HepG2 (cell line): ENCODE data around the gene SNX15. TPM values are rescaled to one million over a fixed set of nuclear protein-coding genes. Genes with fewer than 3 reads are reported as not detected.

ENCODE experiments used
- ATAC-seq: fragments of 200-7000 bp; cut with Tn5 transposase; 3 replicates; pipeline ENCODE4 v1.9.1; 2020; ENCODE audit warnings: mild to moderate bottlenecking, moderate library complexity
- BruUV-seq: library from RNA; stranded (reverse); fragments of 400-500 nt; replicated peaks from 2 replicates; lab custom pipeline; 2021; lab: Mats Ljungman, UMichigan
- CTCF ChIA-PET: fragments of 300-600 bp; formaldehyde crosslinking; extraction: SDS; loops from one replicate; lab custom pipeline; 2021; ENCODE audit warnings: low total read pairs, inconsistent platforms, low intra/inter-chr PET ratio; lab: Yijun Ruan, JAX
- POLR2A ChIA-PET: fragments of 350-600 bp; sonication (Branson Sonifier 250); formaldehyde crosslinking; loops from one replicate; lab custom pipeline; 2020; ENCODE audit warnings: antibody characterized with exemption, inconsistent platforms; lab: Yijun Ruan, JAX
- DNase-seq: peaks from one replicate; pipeline ENCODE4 v3.0.0-alpha.2; 2015; ENCODE audit warnings: low spot score
- FAIRE-seq: peaks from 3 replicates; lab custom pipeline; 2011; peaks lifted over from hg19 to GRCh38; lab: Jason Lieb, UNC
- H2AFZ ChIP-seq: one replicate; pipeline ENCODE4 v1.6.1; 2011; ENCODE audit warnings: low read length, inconsistent platforms
- H3K27ac ChIP-seq: fragments of 300-600 bp; 3 replicates; pipeline ENCODE4 v1.8.0; 2011; ENCODE audit warnings: mixed run types, mild to moderate bottlenecking, mixed read lengths, low read length, inconsistent platforms; ENCODE audit not compliant: insufficient read depth; ENCODE audit errors: extremely low read length
- H3K27me3 ChIP-seq, 2 experiments: fragments of 200-600 bp in 1 of 2; 2 replicates in 1 of 2; 3 replicates in 1 of 2; pipeline versions ENCODE4 v1.6.0 to v1.8.0; 2011; ENCODE audit warnings: low read length in 2 of 2, mild to moderate bottlenecking in 2 of 2, moderate library complexity in 2 of 2, inconsistent platforms in 1 of 2; ENCODE audit not compliant: insufficient read depth in 2 of 2, control insufficient read depth in 1 of 2
- H3K36me3 ChIP-seq, 2 experiments: fragments of 200-600 bp in 1 of 2; replicated peaks in 1 of 2; 2 replicates in 1 of 2; 3 replicates in 1 of 2; pipeline versions ENCODE4 v1.5.1 to v1.8.0; 2011; ENCODE audit warnings: low read length in 2 of 2, inconsistent platforms in 1 of 2; ENCODE audit not compliant: insufficient read depth in 2 of 2, control insufficient read depth in 1 of 2
- H3K4me1 ChIP-seq: 2 replicates; pipeline ENCODE4 v1.5.1; 2012; ENCODE audit warnings: low read length, inconsistent platforms; ENCODE audit not compliant: insufficient read depth
- H3K4me2 ChIP-seq: 2 replicates; pipeline ENCODE4 v1.6.0; 2011; ENCODE audit warnings: low read depth, low read length, inconsistent platforms
- H3K4me3 ChIP-seq, 3 experiments: fragments of 200-600 bp in 1 of 3; sonication (generic), shearing (Covaris generic) in 1 of 3; replicated peaks in 1 of 3; 2 replicates each; pipeline ENCODE4 v1.5.1; 2011 to 2016; ENCODE audit warnings: low read length in 3 of 3, inconsistent platforms in 2 of 3, low read depth in 2 of 3, mild to moderate bottlenecking in 2 of 3, control low read depth in 1 of 3, mixed read lengths in 1 of 3; ENCODE audit not compliant: insufficient read depth in 1 of 3
- H3K79me2 ChIP-seq: one replicate; pipeline ENCODE4 v1.6.1; 2011; ENCODE audit warnings: low read length, inconsistent platforms; ENCODE audit not compliant: insufficient read depth
- H3K9ac ChIP-seq: 2 replicates; pipeline ENCODE4 v1.6.0; 2011; ENCODE audit warnings: mild to moderate bottlenecking, low read depth, low read length, inconsistent platforms; ENCODE audit not compliant: insufficient read depth
- H3K9me3 ChIP-seq: 2 replicates; pipeline ENCODE4 v1.5.1; 2012; ENCODE audit warnings: mild to moderate bottlenecking, low read length
- H4K20me1 ChIP-seq: 2 replicates; pipeline ENCODE4 v1.6.0; 2011; ENCODE audit warnings: inconsistent platforms, mild to moderate bottlenecking, low read length, moderate library complexity; ENCODE audit not compliant: insufficient read depth
- ATAD3A ChIP-seq: sonication (generic); formaldehyde crosslinking; IDR thresholded peaks from 2 replicates; pipeline ENCODE4 v1.4.0; 2020; ENCODE audit warnings: missing genetic modification reagents
- DR1 ChIP-seq: sonication (generic); formaldehyde crosslinking; IDR thresholded peaks from 2 replicates; pipeline ENCODE4 v1.8.0; 2021; ENCODE audit warnings: mild to moderate bottlenecking, missing genetic modification reagents, inconsistent platforms
- MTF1 ChIP-seq: sonication (generic); formaldehyde crosslinking; IDR thresholded peaks from 2 replicates; pipeline ENCODE4 v1.5.0; 2020; ENCODE audit warnings: missing genetic modification reagents
- MZF1 ChIP-seq: sonication (generic); formaldehyde crosslinking; IDR thresholded peaks from 2 replicates; pipeline ENCODE4 v1.8.1; 2023; ENCODE audit warnings: mild to moderate bottlenecking, missing genetic modification reagents, borderline replicate concordance
- ZBTB1 ChIP-seq: sonication (generic); formaldehyde crosslinking; IDR thresholded peaks from 2 replicates; pipeline ENCODE4 v1.4.0; 2020; ENCODE audit warnings: missing genetic modification reagents, borderline replicate concordance
- ZBTB38 ChIP-seq: sonication (generic); formaldehyde crosslinking; IDR thresholded peaks from 2 replicates; pipeline ENCODE4 v1.5.1; 2020; ENCODE audit warnings: mild to moderate bottlenecking, missing genetic modification reagents
- ZNF121 ChIP-seq: sonication (generic); formaldehyde crosslinking; IDR thresholded peaks from 2 replicates; pipeline ENCODE4 v1.5.0; 2020; ENCODE audit warnings: mild to moderate bottlenecking, missing genetic modification reagents
- ZNF570 ChIP-seq: sonication (generic); formaldehyde crosslinking; IDR thresholded peaks from 2 replicates; pipeline ENCODE4 v1.4.0; 2020; ENCODE audit warnings: mild to moderate bottlenecking, missing genetic modification reagents, borderline replicate concordance
- WGBS: methylation state at CpG from one replicate; pipeline ENCODE4 v1.1.6; 2017; ENCODE audit warnings: low lambda C conversion rate; 5-methylcytosine and 5-hydroxymethylcytosine counted together
- in situ Hi-C: cut with HindIII; loops from 2 replicates; pipeline ENCODE4 v1.10.0; 2017; ENCODE audit warnings: low pct_unique_long_range_greater_than_20kb; ENCODE audit not compliant: extremely low pct_ligation_motif_present
- intact Hi-C: fragments of 100-400 bp; cut with micrococcal nuclease; formaldehyde crosslinking; loops from one replicate; pipeline ENCODE4 v1.10.0; 2022; ENCODE audit not compliant: unreplicated experiment
- polyA plus RNA-seq, 8 experiments: library from polyadenylated mRNA; depleted of rRNA in 3 of 8; stranded (reverse) in 7 of 8; unstranded in 1 of 8; fragments of >200 nt; fragmentation: Illumina TruSeq in 4 of 8; extraction: Trizol in 4 of 8; gene quantifications; 2 replicates each; pipeline versions ENCODE4 v1.2.1 to v1.2.3, GENCODE V29; 2011 to 2016; ENCODE audit warnings: low read depth in 4 of 8, missing spikeins in 1 of 8, mixed read lengths in 1 of 8; ENCODE audit not compliant: insufficient read depth in 1 of 8
- total RNA-seq, 5 experiments: library from RNA; depleted of rRNA; stranded (reverse); fragments of >200 nt; fragmentation: Illumina TruSeq; extraction: Trizol; gene quantifications; 2 replicates each; pipeline ENCODE4 v1.2.3, GENCODE V29; 2016; ENCODE audit warnings: low read depth in 1 of 5
- TF ChIP-seq, protein P1 (sequence below): sonication (generic); formaldehyde crosslinking; IDR thresholded peaks from 2 replicates; pipeline ENCODE4 v1.9.0; 2021; ENCODE audit warnings: missing genetic modification reagents, borderline replicate concordance
- TF ChIP-seq, protein P2 (sequence below): sonication (generic); formaldehyde crosslinking; IDR thresholded peaks from 2 replicates; pipeline ENCODE4 v1.4.0; 2020; ENCODE audit warnings: mild to moderate bottlenecking, missing genetic modification reagents, borderline replicate concordance
- TF ChIP-seq, protein P3 (sequence below): IDR thresholded peaks from 2 replicates; pipeline ENCODE4 v1.6.1; 2016; ENCODE audit warnings: low read depth, borderline replicate concordance

SNX15 gene
- total and polyA plus RNA-seq, 2 of the 13 experiments (the other 11 are each of a cell fraction or from before 2014, with no cell fraction given) = 19.1 to 22.6 TPM

- H3K79me2 ChIP-seq = peaks cover 28% of the 10 kb centered on the region
- H4K20me1 ChIP-seq = no peaks in the 10 kb centered on the region
- no peaks in the 10 kb centered on the region; a peak in 1 of 5 replicates for H3K27me3 ChIP-seq
- H3K36me3 ChIP-seq = peaks cover 11 to 27% of the 10 kb centered on the region in 2 experiments
- ChIA-PET CTCF (interaction anchor here (0.8 to 2.3 kb wide), 2 partner anchors 50 to 65 kb away, joined by 6 to 17 read pairs; partner anchors contain the start of genes ARL2 and SNX15), POLR2A (no interaction called here)
- WGBS = 98% methylated on average over 6 of the region's 9 CpGs
- no peak for DNase-seq
- H3K4me1 ChIP-seq = peaks cover 36% of the 10 kb centered on the region
- TF ChIP-seq MZF1 (CRISPR knock-in tag) (no peak), ZBTB1 (CRISPR knock-in tag) (no peak), MTF1 (CRISPR knock-in tag) (no peak), ZNF121 (CRISPR knock-in tag) (no peak), DR1 (CRISPR knock-in tag) (no peak), ZBTB38 (CRISPR knock-in tag) (no peak), ZNF570 (CRISPR knock-in tag) (no peak), ATAD3A (no peak)
- TF ChIP-seq, protein P1, sequence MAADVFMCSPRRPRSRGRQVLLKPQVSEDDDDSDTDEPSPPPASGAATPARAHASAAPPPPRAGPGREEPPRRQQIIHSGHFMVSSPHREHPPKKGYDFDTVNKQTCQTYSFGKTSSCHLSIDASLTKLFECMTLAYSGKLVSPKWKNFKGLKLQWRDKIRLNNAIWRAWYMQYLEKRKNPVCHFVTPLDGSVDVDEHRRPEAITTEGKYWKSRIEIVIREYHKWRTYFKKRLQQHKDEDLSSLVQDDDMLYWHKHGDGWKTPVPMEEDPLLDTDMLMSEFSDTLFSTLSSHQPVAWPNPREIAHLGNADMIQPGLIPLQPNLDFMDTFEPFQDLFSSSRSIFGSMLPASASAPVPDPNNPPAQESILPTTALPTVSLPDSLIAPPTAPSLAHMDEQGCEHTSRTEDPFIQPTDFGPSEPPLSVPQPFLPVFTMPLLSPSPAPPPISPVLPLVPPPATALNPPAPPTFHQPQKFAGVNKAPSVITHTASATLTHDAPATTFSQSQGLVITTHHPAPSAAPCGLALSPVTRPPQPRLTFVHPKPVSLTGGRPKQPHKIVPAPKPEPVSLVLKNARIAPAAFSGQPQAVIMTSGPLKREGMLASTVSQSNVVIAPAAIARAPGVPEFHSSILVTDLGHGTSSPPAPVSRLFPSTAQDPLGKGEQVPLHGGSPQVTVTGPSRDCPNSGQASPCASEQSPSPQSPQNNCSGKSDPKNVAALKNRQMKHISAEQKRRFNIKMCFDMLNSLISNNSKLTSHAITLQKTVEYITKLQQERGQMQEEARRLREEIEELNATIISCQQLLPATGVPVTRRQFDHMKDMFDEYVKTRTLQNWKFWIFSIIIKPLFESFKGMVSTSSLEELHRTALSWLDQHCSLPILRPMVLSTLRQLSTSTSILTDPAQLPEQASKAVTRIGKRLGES (CRISPR knock-in tag) = no peak
- TF ChIP-seq, protein P2, sequence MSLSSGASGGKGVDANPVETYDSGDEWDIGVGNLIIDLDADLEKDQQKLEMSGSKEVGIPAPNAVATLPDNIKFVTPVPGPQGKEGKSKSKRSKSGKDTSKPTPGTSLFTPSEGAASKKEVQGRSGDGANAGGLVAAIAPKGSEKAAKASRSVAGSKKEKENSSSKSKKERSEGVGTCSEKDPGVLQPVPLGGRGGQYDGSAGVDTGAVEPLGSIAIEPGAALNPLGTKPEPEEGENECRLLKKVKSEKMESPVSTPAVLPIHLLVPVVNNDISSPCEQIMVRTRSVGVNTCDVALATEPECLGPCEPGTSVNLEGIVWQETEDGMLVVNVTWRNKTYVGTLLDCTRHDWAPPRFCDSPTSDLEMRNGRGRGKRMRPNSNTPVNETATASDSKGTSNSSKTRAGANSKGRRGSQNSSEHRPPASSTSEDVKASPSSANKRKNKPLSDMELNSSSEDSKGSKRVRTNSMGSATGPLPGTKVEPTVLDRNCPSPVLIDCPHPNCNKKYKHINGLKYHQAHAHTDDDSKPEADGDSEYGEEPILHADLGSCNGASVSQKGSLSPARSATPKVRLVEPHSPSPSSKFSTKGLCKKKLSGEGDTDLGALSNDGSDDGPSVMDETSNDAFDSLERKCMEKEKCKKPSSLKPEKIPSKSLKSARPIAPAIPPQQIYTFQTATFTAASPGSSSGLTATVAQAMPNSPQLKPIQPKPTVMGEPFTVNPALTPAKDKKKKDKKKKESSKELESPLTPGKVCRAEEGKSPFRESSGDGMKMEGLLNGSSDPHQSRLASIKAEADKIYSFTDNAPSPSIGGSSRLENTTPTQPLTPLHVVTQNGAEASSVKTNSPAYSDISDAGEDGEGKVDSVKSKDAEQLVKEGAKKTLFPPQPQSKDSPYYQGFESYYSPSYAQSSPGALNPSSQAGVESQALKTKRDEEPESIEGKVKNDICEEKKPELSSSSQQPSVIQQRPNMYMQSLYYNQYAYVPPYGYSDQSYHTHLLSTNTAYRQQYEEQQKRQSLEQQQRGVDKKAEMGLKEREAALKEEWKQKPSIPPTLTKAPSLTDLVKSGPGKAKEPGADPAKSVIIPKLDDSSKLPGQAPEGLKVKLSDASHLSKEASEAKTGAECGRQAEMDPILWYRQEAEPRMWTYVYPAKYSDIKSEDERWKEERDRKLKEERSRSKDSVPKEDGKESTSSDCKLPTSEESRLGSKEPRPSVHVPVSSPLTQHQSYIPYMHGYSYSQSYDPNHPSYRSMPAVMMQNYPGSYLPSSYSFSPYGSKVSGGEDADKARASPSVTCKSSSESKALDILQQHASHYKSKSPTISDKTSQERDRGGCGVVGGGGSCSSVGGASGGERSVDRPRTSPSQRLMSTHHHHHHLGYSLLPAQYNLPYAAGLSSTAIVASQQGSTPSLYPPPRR (CRISPR knock-in tag) = no peak
- TF ChIP-seq, protein P3, sequence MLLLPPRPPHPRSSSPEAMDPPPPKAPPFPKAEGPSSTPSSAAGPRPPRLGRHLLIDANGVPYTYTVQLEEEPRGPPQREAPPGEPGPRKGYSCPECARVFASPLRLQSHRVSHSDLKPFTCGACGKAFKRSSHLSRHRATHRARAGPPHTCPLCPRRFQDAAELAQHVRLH (CRISPR knock-in tag) = no peak
- intact Hi-C loops = loop anchor here (2.0 to 5.0 kb wide), 2 partner anchors 52 to 64 kb away; partner anchors contain the start of genes ARL2 and SNX15
- H3K4me3 ChIP-seq = no peak overlapping the region
- no peak overlapping the region for H2AFZ ChIP-seq
- no peak overlapping the region for H3K9ac ChIP-seq
- H3K9me3 ChIP-seq = no peaks in the 10 kb centered on the region
- ATAC-seq = no peak
- H3K4me2 ChIP-seq = no peak overlapping the region
- no peak for FAIRE-seq
- in situ Hi-C loops = no loop called here
- no TSS peak for BruUV-seq
- peak overlapping the region; percentile 27 for H3K27ac ChIP-seq
These were observed 51.6 kb downstream of the SNX15 start for GRCh38 chr11:65078786-65079342.
